ENCODE data around the gene CRTAC1.
A peak's percentile ranks its signal among the peaks of the same experiment; 100 is the strongest.
"Not testable (repeated sequence)": the region's sequence is repeated elsewhere in the genome, so short reads cannot be mapped to it uniquely, and the experiment has no call there.

Gene CRTAC1

DNA sequence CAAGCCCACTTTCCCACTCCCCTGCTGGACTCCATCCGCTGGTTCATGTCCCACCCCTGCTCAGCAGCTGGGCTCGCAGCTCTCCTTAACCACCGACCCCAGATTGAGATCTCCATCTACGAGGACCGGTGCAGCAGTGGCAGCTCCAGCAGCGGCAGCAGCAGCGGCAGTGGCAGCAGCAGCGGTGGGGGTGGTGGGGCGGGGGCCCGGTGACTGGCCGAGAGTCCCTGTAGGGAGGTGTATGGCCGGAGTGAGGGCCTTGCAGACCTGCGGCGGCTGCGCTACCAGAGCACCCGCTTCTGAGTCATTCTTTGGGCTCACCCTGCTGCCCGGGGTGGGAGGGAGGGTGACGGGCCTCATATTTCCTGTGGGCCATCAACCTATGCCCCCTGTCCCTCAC is 164.9 kb downstream of the CRTAC1 start:
- no peak for DNase-seq

DNA sequence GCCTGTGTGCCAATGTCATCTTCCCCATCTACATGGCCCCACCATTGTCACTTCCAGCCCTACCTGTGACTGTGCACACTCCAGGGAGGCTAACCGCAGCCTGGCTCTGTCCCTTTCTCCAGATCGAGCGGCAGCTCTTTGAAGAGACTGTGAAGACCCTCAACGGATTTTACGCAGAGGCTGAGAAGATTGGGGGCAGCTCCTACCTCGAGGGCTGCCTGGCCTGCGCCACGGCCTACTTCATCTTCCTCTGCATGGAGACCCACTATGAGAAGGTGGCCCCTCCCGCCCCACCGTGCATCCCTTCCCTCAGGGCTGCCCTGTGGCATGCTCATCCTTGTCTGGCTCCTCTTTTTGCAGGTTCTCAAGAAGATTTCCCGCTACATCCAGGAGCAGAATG is 166.6 kb downstream of the CRTAC1 start:
- DNase-seq, result no peak

DNA sequence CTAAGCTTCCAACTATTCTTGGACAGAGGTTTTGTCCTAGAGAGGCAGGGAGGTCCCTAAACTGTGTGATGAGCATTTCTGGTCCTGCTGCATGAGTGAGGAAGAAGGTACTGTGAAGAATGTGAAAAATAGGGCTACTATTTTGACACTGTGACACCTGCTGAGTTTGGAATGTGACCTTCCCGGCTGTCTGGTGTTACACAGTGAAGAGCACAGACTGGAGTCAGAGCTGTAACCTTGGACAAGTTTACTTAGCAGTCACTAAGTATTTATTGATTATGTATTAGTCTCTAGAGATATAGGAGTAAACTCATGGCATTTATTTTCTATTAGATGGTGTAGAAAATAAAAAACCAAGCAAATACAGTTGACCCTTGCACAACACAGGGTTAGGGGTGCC is 168.5 kb downstream of the CRTAC1 start:
- no peak for DNase-seq

DNA sequence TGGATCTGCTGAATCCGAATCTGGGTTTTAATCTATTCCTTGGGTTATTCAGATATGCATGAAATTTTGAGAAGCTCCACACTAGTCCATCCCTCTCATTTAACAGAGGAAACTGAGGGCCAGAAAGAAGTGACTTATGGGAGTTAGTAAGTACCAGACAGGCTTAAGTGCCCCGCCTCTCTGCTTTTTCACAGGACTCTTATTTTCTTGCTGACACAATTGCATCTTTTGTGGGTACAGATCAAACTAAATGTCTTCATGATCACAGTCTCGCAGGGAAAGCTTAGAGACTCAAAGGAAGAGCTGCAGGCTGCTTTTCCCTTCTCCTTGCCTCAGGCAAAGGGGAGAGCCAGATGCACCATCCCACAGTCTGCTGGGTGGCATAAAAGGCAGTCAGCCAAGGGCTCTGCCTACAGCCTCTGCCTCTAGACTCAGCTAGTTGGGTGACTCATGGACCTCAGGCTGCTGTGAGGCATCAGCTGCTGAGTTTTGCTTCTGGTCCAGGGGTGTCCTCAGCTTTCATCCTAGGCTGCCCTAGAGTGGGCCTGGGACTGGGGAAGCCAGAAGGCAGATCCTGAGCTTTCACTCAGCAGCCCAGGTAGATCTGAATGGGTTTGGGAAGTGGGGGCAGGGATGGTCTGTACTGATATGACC is 169.2 kb downstream of the CRTAC1 start:
- no peak for DNase-seq

DNA sequence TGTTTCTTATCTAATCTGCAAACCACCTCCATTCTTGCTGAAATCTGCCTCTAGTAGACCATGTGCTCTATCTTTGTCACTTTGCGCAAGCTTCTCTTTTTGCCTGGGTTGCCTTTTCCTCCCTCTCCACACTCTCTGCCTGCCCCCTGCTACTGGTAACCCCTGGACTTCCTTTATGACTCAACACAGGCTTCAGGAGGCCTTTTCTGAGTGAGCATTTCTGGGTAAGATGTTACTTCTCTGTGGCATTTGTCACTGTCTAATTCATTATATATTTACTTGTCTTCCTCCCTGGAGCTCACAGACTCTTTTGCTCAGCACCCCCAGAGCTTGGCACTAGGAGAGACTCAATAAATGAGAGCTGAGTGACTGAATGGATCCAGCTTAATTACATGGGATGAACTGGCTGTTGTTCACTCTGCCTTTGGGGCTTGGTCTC is 172.4 kb downstream of the CRTAC1 start:
- DNase-seq, result no peak

DNA sequence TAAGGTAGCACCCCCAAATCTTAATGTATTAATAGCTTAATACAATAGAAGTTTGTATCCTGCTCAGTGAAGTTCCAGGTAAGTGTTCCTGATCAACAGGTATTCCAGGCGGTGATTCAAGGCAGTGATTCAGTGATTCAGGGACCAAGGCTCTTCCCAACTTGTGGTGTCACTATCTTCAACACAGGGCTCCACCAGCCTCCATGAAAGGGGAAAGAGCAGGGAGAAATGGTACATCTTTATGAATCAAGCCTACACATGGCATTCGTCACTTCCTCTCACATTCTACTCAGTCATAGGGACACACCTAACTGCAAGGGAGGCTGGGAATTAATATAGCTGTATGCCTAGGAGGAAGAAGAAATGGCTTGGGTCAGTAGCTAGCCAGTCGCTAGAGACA is 175.7 kb downstream of the CRTAC1 start:
- DNase-seq, result no peak

DNA sequence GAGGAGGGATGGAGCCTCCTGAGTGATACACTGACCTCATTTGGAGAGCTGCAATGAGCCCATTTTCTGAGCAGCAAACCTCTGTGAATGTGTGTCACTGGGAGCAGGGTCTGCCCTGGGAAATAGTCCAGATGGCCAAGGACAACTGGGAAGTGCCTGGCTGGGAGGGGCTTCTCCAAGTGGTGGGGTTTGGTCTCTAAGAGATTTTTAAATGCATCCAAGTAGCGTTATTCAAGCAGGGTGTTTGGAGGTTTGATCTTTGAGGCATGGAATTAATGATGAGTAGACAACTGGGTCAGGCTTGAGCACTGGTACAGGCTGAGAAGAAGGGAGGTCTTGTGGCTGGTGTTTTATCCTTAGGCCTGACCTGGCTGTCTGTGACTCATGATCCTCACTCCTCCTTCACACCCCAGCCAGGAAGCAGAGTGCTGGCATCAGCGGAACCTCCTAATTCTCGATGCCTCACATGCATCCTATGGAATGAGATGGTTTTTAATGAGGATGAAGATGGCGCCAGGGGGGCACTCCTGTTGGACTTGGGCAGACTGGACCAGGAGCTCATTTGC is 177.5 kb downstream of the CRTAC1 start:
- no peak for DNase-seq

DNA sequence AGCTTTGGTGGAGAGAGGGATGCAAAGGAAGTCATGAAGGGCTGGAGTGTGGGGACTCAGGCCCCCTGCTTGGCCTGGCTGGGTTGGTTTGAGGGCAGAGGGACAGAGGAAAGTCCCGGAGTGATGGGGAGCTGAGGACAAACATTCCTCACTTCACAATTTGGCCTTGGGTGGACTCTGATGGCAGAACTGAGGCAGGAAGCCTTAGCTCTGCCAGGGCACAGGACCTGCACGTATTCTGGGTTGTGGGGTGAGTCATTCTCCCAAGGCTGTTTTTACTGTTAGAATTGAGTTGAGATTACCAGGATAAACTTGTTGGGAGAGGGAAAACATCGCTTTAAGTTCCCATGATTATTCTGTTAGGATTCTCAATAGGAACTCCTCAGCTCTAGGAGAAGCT is 178.1 kb downstream of the CRTAC1 start:
- DNase-seq, result no peak

DNA sequence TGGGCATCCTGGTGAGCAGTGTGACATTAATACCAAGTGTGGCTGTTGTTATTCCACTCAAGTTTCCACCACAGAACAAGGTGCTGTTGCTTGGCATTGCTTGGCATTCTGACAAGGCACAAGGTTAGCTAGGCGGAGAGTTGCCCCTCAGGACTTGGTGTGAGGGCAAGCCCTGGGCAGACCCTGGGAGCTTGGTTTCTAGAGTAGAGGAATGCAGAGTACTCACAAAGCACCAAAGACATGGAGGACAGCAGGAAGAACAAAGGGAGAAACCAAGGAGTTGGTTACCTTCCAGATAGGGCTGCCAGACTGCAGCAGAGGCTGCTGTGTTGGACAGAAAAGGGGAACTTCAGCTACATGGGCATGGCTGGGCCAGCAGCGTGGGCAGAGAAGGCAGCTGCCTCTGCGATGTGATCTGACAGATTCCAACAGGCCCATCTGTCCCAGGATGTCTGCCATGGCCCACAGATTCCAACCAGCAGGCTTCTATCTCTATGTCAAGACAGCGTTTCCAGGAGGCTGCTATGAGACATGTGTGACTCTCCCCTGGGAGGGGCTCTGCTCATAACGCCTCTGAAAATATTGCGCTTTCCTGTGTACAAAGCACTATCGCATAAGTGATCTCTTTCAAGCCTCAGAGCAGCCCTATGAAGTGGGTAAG is 178.9 kb downstream of the CRTAC1 start:
- no peak for DNase-seq

DNA sequence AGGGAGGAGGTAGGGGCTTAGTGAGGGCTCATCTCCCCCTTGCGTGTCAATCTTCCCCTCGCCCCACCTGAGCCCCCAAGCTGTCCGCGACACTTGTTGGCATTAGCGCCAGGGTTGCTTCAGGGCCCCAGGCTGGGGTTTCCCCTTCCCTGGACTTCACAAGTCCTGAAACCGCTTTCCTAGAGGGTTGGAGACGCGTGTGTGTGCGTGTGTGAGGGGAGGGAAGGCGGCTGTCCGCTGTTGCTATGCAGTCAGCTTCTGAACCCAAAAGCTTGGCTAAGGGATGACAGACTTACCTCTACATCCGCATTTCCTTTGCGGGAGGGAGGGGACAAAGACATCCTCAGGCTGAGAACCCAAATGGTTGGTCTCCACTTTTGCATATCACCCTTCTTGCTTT is 180.0 kb downstream of the CRTAC1 start:
- no peak for DNase-seq

DNA sequence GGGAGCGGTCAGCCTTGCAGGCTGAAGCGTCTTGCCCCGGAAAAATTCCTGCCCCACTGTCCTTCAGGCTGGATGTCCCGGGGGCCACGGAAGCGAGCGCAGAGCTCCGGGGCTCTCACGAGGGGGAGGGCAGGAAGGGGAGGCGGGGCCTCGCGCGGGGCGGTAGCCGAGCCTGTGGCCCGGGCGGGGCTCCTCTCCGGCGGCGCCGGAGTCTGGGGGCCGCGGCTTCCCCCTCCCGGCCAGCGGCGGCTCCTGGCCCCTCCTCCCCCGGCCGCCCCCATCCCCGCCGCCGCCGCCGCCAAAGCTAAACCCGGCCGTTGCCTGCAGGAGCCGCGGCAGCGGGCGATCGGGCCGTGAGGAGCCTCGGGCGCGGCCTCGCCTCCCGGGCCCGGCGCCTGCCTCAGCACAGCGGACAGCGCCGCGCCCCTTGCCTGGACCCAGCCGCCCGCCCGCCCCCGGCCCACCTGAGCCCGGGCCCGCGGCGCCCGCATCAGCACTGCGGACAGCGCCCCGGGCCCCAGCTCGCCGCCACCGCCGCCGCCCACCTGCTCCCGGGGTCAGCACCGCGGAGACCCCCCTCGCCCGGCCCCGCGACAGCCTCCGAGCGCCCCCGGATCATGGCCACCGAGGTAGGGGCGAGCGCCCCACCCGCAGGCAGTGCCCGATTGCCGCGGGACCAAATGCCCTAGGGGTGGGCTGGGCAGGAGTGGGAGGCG is 180.6 kb downstream of the CRTAC1 start, which contains the start of gene GOLGA7B:
GOLGA7B (plus strand) TSS at position 157 of the 716 bp plus-strand sequence; CDS start at position 618, 461 bp downstream.
- DNase-seq, result no peak

DNA sequence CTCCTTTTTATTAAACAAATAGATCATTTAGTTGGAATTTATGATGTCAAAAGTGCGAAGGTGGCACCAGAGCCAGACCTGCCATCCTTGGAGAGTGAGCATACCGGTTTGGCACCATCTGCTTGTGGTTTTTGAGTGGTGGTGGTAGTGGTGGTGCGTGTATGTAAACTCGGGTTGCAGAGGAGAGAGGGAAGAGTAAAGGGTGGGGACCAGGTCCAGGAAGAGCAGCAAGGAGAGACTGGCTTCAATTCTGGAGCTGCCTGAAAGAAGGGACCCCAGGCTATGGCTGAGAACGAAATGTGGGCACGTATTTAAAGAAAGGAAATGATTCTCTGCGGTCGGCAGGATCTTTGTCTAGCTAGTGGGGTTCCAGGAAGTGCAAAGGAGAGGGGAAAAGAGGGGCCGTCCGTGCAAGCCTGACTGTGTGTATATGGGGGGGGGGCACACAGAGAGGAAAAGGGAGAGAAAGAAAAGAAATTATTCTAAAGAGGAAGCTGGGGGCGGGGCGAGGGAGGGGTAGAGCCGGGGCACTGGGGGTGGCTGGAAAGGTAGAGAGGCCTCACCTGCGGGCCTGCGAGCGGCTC is 181.2 kb downstream of the CRTAC1 start:
- DNase-seq, result no peak

DNA sequence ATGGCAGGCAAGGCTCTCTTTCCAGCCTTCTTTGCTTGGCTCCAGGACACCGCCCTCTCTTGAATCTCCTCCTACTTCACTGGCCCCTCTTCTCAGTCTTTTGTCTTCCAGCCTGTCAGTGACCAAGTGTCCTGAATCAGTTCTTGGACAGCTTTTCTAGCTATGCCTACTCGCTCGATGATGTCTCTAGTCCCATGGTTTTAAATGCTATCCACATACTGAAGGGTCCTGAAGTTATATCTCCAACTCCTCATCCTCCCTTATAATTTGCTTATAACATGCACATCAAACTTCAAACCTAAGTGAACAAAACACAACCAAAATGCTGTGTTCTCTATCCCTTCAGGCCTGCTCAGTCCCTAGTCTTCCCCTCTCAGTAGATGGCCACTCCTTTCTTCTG is 185.7 kb downstream of the CRTAC1 start:
- no peak for DNase-seq

DNA sequence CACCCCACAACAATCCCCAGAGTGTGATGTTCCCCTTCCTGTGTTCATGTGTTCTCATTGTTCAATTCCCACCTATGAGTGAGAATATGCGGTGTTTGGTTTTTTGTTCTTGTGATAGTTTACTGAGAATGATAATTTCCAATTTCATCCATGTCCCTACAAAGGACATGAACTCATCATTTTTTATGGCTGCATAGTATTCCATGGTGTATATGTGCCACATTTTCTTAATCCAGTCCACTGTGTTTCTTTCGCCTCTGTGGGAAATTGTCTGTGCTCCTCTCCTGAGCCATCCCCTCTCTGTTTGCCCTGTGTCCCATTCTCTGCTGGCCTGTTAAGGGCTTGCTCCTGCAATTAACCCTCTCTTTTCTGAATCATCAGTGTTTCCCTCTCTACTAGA is 186.4 kb downstream of the CRTAC1 start:
- not testable (repeated sequence) for DNase-seq

DNA sequence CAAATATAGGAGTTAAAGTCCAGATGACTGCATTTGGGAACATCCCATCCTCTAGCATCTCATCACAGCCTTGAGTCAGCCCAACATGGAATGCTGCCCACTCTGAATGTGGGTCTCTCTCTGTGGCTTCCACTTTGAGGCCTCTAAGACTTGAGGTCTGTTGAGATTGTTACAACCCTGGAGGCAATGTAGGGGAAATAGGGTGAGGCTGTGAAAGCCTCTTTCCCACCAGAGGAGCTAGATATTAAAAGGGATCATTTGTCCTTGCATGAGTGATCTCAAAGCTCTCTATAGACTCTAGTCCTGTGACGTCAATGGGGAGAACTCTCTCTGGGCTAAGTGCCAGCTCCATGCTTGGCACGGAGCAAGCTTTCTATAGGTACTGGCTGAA is 187.1 kb downstream of the CRTAC1 start:
- no peak for DNase-seq

DNA sequence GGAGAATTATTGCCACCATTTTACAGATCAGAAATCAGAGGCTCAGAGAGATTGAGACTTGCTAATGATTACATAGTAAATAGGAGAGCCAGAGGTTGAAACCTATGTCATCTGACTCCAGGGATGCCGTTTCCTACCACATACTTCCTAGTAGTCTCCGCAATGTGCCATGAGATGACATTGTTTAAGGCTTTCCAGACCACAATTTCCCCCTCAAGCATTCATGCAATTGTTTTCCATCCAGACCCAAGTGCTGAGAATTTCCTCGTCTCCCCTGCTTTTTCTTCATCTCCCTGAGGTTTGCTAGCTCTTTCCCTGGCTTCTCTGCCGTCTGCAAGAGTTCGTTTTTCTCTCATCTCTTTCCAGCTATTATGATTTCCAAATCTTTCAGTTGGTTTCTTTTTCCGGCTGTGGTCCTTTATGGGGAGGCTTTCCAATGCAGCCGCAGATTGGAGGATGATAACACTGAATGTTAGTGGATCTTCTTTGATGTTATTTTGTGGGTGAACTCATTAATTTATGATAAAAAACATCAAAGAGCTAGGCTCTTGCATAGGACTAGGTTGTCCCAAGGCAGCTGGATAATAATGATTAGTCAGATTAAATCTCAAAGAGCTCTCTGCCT is 187.7 kb downstream of the CRTAC1 start:
- no peak for DNase-seq

DNA sequence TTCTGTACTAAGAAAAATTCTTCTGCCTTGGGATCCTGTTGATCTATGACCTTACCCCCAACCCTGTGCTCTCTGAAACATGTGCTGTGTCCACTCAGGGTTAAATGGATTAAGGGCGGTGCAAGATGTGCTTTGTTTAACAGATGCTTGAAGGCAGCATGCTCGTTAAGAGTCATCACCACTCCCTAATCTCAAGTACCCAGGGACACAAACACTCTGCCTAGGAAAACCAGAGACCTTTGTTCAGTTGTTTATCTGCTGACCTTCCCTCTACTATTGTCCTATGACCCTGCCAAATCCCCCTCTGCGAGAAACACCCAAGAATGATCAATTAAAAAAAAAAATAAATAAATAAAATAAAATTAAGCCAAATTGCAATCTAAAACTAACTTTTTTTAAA is 188.3 kb downstream of the CRTAC1 start:
- not testable (repeated sequence) for DNase-seq

DNA sequence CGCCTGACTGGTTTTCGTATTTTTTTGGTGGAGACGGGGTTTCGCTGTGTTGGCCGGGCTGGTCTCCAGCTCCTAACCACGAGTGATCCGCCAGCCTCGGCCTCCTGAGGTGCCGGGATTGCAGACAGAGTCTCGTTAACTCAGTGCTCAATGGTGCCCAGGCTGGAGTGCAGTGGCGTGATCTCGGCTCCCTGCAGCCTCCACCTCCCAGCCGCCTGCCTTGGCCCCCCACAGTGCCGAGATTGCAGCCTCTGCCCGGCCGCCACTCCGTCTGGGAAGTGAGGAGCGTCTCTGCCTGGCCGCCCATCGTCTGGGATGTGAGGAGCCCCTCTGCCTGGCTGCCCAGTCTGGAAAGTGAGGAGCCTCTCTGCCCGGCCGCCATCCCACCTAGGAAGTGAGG is 189.3 kb downstream of the CRTAC1 start:
- DNase-seq, result not testable (repeated sequence)

DNA sequence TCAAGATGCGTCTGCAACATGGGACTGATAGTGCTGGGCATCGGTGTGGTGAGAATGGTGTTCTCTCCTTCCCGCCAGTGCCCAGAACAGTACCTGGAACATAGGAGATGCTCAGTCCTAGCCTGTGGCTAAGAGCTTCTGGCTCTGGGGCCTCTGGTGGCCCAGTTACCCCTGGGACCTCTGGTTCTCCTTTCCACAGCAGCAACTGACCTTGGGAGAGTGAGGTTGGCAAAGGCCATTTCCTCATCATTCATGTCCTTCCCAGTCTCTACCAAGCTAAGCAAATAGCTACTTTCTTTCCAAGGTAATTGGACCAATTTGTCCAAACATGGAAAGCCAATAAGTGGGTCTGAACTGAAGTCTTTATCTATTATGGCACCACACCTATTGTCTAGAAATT is 192.3 kb downstream of the CRTAC1 start:
- DNase-seq, result no peak

DNA sequence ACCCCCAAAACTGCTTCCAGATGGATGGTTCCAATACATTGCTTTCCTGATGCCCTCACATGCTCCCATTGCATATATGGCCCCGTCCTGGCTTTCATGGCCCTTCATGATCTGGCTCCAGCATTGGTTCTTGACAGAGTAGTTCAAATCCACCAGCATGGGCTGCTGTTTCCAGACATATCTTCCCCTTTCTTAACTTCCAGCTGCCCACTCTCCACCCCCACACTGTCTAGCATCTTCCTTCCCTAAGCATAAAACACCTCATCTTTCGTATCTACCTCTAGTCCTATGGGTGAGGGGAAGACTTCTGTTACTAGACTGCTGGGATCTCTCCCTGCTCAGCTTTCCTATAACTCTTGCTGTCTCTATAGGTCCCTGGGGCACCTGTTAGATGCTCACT is 194.0 kb downstream of the CRTAC1 start:
- no peak for DNase-seq

DNA sequence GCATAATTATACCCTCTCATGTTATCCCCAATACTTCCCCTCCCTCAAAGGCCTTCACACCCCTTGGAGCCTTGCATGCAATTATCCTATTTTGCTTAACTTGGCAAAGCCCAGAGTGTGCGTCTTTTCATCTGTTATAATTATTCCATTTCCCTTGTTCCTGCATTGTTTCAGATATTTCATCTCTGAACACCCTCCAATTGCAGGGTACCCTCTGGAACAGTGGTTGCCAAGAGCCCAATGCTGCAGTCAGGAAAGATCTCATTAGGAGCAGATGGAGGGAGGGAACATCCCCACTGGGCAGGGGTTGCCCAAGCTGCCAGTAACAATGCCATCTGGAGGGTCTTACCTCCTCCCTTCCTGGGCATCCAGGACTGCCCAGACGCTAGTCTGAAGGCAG is 199.2 kb downstream of the CRTAC1 start:
- no peak for DNase-seq

DNA sequence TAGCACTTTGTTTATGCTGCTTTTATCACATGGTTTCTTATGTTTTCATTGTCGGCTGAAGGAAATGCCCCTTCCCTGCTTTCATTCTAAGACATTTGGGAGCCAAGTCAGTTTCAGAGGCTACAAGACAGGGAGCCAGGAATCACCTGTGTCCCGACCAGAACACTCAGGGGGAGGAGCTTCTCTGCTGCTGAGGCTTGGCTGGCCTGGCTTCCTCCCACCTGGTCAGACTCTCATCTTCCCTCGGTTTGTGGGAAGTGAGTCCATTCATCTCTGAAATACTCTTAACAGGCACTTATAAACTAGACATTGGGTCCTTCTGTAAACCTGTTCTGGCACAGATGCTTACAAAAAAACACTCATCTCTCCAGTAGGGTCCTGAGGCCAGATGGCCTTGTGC is 200.4 kb downstream of the CRTAC1 start:
- DNase-seq, result peak; percentile 13

DNA sequence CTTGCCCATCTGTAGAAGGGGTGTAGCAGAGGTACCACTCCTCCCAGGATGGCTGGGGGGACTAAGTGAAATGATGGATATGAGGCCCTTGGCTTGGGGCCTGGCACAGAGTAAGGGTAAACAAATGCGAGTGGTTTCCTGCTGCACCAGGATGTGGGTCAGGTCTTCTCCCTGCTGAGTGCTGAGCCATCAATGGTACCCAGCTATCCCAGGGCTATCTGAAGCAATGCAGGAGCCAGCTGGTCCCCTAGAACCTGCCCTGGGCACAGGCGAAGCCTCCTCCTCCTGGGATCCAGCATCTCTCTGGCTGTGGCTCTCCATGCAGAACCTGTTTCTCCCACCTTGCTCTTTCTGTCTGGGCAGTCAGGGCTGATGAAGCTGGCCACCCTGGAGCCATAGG is 201.7 kb downstream of the CRTAC1 start:
- DNase-seq, result no peak

All from NCI-H524 treated with DMSO at 0.1 percent for 48 hours (cell line).